GM18873 (cell line): ENCODE data around the gene PLCXD1.
"Not testable (repeated sequence)": the region's sequence is repeated elsewhere in the genome, so short reads cannot be mapped to it uniquely, and the experiment has no call there.

Experiments
- ATAC-seq: cut with Tn5 transposase; IDR thresholded peaks from one replicate; pipeline ENCODE4 v1.9.1; 2021; ENCODE audit warnings: mild to moderate bottlenecking, moderate library complexity, moderate number of reproducible peaks; ENCODE audit not compliant: unreplicated experiment, low FRiP score

PLCXD1 gene

DNA sequence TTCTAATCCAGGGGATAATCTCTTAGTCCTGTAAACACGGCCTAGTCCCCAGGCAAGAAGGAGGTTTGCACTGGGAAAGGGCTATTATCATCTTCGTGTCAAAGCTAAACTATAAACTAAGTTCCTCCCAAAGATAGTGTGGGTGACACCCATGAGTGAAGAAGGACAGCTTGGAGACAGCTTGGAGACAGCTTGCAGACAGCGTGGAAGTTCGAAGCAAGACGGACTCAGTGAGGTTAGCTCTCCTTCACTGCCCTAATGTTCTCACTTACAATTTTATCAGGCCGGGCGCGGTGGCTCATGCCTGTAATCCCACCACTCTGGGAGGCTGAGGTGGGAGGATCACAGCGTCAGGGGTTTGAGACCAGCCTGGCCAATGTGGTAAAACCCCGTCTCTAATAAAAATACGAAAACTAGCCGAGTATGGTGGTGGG is 19.2 kb upstream of the PLCXD1 start:
- ATAC-seq, result no peak

GRCh38 chrX:262381-262909 is 18.7 kb upstream of the PLCXD1 start:
- ATAC-seq, result peak; percentile 81

DNA sequence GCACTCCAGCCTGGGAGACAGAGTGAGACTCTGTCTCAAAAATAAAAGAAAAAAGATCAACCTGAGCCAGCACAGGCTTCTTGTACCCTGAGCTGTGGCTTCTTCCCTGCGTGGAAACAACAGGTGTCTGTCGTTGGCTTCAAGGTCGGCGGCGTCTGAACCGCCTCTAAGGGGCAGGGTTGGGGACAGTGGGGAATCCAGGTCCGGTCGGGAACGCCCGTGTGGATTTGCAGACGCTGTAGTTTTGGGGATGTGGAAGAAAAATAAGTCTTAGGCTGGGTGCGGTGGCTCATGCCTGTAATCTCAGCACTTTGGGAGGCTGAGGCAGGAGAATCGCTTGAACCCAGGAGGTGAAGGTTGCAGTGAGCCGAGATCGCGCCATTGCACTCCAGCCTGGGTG is 17.2 kb upstream of the PLCXD1 start:
- not testable (repeated sequence) for ATAC-seq

- no peak for ATAC-seq
These were observed 16.3 kb upstream of the PLCXD1 start for GRCh38 chrX:264634-265455.

DNA sequence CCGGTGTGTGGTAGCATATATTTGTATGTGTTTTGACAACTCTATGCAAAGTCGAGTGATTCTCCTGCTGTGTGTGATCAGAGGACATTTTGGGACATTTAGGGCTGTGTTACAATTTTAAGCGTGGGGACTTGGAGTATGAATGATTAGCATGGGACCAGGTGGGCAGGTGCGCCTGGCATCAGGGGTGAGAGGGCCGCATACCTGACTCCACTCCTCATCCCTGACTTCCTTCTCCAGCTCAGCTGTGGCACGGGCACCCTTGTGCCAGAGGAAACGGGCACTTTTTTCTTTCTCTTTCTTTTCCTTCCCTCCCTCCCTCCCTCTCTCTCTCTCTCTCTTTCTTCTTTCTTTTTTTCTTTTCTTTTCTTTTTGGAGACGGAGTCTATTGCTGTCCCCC is 15.7 kb upstream of the PLCXD1 start:
- no peak for ATAC-seq

- no peak for ATAC-seq
These were observed 13.4 kb upstream of the PLCXD1 start for GRCh38 chrX:267771-268261.

DNA sequence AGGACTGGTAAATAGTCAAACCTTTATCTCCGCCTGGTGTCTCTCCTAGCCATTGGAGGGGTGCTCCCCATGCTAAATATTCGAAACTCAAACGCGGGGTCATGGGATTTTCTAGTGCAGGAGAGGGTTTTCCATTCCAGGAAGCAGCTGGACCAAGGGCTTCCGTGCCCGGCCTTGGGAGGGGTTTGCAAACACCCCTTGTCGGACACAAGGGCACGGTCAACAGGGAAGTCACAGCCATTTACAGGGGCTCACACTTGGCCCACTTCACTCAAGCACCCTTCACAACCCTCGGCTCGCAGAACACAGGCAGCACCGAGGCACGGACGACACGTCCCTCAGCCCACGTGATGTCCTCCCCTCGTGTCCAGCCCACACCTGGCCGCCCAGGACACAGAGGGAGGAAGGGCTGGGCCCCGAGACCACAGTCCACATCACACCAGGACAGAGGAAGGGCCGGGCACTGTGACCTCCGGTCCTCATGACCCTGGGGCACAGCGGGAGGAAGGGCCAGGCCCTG is 10.3 kb upstream of the PLCXD1 start:
- ATAC-seq, result no peak

DNA sequence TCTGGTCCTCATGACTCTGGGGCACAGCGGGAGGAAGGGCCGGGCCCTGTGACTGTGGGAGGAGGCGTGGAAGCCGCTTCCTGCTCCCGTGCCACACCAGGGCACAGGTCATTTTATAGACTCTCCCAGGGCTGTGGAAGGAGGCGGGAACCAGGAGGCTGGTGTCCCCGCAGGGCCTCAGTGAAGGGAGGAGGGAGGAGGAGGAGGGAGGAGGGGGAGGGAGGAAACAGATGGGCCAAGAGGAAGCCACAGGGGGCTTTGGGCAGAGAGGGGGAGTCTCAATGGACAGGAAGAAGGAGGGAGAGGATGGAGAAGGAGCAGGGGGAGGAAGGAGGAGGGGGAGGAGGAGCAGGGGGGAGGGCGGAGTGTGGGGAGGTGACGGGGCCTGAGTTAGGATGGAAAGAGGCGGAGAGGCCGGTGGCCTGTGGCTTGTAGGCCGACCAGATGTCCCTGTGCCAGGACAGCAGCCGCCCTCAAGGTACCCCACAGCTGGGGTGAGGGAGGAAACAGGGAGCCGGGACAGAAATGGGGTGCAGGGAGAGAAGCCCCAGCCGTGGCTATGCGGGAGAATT is 6.2 kb upstream of the PLCXD1 start:
- ATAC-seq, result no peak

DNA sequence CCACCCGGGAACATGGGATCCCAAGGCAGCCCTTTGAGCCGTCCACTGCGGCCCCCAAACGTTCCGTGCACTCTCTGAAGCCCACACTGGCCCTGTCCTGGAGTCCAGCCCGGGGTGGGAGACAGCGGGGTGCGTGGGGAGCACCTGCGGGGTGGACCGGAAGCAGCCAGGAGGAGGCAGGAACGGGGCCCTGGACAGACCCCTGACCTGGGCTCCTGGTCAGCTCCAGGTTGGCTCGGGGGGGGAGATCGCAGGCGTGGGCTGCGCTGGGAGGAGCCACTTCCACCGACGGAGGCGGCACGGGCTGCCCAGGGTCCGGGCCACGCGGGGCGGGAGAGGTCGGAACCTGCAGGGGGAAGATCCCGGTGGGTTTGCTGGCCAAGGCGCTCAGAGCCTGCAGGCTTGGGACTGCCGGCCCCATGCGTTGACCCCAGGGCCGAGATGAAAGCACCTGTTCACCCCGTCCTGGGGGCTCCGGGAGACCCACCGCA is 5.7 kb upstream of the PLCXD1 start:
- ATAC-seq, result no peak

DNA sequence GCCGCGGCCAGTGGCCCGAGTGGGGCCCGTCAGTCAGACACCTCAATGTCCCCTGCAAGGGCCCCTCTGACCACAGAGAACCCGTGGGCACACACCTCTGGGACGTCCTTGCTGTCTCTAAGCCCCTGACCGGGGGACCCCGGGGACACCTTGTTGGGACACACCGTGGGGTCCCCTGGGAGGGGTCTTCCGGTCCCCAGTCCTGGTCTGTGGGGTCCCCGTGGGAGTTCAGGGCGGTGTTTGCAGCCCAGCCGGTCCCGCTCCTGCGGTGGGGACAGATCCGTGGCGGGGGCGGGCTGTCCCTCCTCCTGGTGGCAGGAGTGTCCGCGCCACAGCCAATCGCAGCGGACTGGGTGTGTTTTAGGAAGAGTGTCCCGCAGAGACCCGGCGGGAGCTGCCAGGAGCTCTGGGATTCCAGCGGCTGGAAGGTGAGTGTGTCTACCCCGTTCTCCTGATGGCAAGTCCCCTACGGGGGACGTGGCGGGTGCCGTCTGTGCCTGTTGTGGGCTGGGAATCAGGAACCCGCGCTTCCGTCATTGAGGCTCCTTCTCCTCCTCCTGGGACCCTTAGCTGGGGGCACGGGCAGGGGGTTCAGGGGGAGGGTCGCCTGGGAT is 5.1 kb upstream of the PLCXD1 start:
- ATAC-seq, result no peak

- no peak for ATAC-seq
These were observed 4.5 kb upstream of the PLCXD1 start for GRCh38 chrX:276581-277201.

GRCh38 chrX:279757-280604 is 1.2 kb upstream of the PLCXD1 start:
- ATAC-seq, result not testable (repeated sequence)

GRCh38 chrX:280722-281121 is 459 bp upstream of the PLCXD1 start:
- not testable (repeated sequence) for ATAC-seq

- ATAC-seq, result not testable (repeated sequence)
These were observed 960 bp downstream of the PLCXD1 start for GRCh38 chrX:282000-282681.

DNA sequence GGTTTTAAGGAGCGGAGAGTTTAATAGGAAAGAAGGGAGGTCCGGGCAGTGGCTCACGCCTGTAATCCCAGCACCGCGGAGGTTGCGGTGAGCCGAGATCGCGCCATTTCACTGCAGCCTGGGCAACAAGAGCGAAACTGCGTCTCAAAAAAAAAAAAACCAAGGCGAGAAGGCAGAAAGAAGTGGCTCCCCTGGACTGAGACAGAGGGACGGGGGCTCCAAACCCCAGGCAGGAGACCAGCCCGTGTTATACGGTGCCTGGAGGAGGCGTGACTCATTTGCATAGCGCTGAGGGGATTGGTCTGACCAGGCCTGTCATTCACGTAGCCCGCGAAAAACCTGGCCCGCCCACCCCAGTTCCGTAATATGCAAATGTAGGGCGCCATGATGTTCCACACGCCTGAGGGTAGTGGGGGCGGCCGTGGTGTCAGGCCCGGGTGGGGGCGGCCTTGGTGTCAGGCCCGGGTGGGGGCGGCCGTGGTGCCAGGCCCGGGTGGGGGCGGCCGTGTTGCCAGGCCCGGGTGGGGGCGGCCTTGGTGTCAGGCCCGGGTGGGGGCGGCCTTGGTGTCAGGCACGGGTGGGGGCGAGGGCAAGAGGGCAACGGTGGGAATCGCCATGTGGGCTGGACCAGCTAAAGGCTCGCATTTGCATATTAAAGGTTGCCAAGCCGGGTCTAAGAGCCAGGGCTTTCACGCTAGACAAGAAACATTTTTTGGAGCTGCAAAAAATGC is 2.1 kb downstream of the PLCXD1 start:
- peak; percentile 98 for ATAC-seq

- ATAC-seq, result no peak
These were observed 4.0 kb downstream of the PLCXD1 start for GRCh38 chrX:285076-285677.

DNA sequence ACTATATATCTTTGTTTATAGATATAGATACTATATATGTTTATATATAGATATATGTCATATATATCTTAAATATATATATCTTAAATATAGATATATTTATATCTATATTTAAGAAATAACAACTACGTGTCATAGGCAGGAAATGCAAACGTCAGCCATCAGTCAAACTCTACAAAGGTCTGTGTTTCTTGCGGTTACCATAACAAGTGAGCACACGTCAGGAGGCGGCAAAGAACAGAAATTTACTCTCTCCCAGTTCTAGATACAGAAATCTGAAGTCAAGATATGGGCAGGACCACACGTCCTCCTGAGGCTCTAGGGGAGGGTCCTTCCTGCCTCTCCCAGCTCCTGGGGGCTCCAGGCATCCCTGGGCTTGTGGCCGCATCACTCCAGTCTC is 6.5 kb downstream of the PLCXD1 start:
- no peak for ATAC-seq

- no peak for ATAC-seq
These were observed 7.4 kb downstream of the PLCXD1 start for GRCh38 chrX:288561-288991.
